Measurements from ENCODE around the gene OR14I1.

DNA sequence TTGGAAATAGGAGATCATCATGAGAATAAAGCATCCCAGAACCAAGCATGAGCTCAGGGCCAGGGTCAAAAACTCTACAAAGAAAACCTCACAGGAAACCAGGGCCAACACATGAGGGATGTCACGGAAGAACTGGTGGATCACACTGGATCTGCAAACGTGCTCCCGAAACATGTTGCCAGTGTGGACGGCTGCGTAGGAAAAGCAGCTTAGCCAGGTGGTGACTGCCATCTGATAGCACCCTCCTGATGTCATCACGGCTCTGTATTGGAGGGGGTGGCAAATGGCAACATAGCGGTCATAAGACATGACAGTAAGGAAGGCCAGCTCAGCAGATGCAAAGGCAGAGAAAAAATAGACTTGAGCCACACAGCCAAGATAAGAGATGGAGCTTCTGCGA is 20.9 kb downstream of the OR14I1 start:
- TF ChIP-seq, protein P1, sequence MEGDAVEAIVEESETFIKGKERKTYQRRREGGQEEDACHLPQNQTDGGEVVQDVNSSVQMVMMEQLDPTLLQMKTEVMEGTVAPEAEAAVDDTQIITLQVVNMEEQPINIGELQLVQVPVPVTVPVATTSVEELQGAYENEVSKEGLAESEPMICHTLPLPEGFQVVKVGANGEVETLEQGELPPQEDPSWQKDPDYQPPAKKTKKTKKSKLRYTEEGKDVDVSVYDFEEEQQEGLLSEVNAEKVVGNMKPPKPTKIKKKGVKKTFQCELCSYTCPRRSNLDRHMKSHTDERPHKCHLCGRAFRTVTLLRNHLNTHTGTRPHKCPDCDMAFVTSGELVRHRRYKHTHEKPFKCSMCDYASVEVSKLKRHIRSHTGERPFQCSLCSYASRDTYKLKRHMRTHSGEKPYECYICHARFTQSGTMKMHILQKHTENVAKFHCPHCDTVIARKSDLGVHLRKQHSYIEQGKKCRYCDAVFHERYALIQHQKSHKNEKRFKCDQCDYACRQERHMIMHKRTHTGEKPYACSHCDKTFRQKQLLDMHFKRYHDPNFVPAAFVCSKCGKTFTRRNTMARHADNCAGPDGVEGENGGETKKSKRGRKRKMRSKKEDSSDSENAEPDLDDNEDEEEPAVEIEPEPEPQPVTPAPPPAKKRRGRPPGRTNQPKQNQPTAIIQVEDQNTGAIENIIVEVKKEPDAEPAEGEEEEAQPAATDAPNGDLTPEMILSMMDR (IDR thresholded peaks at IDR 0.05; ENCODE audit: low read depth, low read length, missing input control) = no peak
- TF ChIP-seq, protein P2, sequence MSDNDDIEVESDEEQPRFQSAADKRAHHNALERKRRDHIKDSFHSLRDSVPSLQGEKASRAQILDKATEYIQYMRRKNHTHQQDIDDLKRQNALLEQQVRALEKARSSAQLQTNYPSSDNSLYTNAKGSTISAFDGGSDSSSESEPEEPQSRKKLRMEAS (IDR thresholded peaks at IDR 0.05) = no peak
- TF ChIP-seq, protein P3, sequence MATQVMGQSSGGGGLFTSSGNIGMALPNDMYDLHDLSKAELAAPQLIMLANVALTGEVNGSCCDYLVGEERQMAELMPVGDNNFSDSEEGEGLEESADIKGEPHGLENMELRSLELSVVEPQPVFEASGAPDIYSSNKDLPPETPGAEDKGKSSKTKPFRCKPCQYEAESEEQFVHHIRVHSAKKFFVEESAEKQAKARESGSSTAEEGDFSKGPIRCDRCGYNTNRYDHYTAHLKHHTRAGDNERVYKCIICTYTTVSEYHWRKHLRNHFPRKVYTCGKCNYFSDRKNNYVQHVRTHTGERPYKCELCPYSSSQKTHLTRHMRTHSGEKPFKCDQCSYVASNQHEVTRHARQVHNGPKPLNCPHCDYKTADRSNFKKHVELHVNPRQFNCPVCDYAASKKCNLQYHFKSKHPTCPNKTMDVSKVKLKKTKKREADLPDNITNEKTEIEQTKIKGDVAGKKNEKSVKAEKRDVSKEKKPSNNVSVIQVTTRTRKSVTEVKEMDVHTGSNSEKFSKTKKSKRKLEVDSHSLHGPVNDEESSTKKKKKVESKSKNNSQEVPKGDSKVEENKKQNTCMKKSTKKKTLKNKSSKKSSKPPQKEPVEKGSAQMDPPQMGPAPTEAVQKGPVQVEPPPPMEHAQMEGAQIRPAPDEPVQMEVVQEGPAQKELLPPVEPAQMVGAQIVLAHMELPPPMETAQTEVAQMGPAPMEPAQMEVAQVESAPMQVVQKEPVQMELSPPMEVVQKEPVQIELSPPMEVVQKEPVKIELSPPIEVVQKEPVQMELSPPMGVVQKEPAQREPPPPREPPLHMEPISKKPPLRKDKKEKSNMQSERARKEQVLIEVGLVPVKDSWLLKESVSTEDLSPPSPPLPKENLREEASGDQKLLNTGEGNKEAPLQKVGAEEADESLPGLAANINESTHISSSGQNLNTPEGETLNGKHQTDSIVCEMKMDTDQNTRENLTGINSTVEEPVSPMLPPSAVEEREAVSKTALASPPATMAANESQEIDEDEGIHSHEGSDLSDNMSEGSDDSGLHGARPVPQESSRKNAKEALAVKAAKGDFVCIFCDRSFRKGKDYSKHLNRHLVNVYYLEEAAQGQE (IDR thresholded peaks at IDR 0.05) = no peak
- TF ChIP-seq RAD21 (IDR thresholded peaks at IDR 0.05) (no peak), TAF1 (conservative IDR thresholded peaks at IDR 0.05) (no peak), YY1 (IDR thresholded peaks at IDR 0.05) (no peak), JUND (IDR thresholded peaks at IDR 0.05) (no peak)
